Adrenal gland (tissue), 12 donors: ENCODE data around the gene C1QTNF2. TPM values are rescaled to one million over a fixed set of nuclear protein-coding genes. Genes with fewer than 3 reads are reported as not detected.

Source experiments
- DNase-seq, 7 donors: peaks; one replicate each; pipeline ENCODE4 v3.0.0-alpha.2; 2019 to 2020
- H3K27ac ChIP-seq, 5 donors: fragments of 200-600 bp; sonication (generic) in 4 of 5; 1 replicate in 3 of 5; 2 replicates in 2 of 5; pipeline versions ENCODE4 v1.5.1 to v1.8.0; 2016 to 2020; ENCODE audit warnings: mild to moderate bottlenecking in 1 of 5
- H3K27me3 ChIP-seq: fragments of 200-600 bp; 2 replicates; pipeline ENCODE4 v1.8.0; 2021
- H3K36me3 ChIP-seq, 2 donors: fragments of 200-600 bp; replicated peaks in 1 of 2; 1 replicate in 1 of 2; 2 replicates in 1 of 2; pipeline versions ENCODE4 v1.5.1 to v1.8.0; 2018 to 2022
- H3K4me1 ChIP-seq, 2 donors: fragments of 200-600 bp; replicated peaks in 1 of 2; 1 replicate in 1 of 2; 2 replicates in 1 of 2; pipeline versions ENCODE4 v1.5.1 to v1.8.0; 2018 to 2021
- H3K4me3 ChIP-seq, 4 donors: fragments of 200-600 bp; sonication (generic) in 3 of 4; one replicate each; pipeline ENCODE4 v1.5.1; 2016 to 2018
- H3K9me3 ChIP-seq, 3 donors: fragments of 200-600 bp; sonication (generic) in 1 of 3; replicated peaks in 1 of 3; 1 replicate in 2 of 3; 2 replicates in 1 of 3; pipeline versions ENCODE4 v1.5.1 to v1.8.0; 2016 to 2021
- POLR2A ChIP-seq, 2 donors: fragments of 450-650 bp; IDR thresholded peaks; one replicate each; pipeline ENCODE4 v1.6.1; 2017; ENCODE audit warnings: antibody characterized with exemption in 2 of 2, mild to moderate bottlenecking in 2 of 2, moderate library complexity in 1 of 2
- WGBS, 4 donors: extraction: QIAGEN DNeasy Blood & Tissue Kit in 2 of 4; methylation state at CpG; one replicate each; pipeline versions ENCODE4 v1.1.5 to v1.1.7; 2013 to 2017; 5-methylcytosine and 5-hydroxymethylcytosine counted together
- intact Hi-C, 2 donors: fragments of 100-400 bp; cut with DNase I; formaldehyde crosslinking; loops; one replicate each; pipeline versions ENCODE4 v1.14.1 to v1.15.0; 2022 to 2023
- polyA plus RNA-seq, 3 donors: library from polyadenylated mRNA; stranded (reverse); fragments of 200-250 nt in 2 of 3; fragments of 350-450 nt in 1 of 3; fragmentation: Illumina TruSeq in 1 of 3; extraction: RNeasy Lipid Tissue Mini Kit (QIAGEN cat#74804) in 1 of 3; gene quantifications; one replicate each; pipeline ENCODE4 v1.2.3, GENCODE V29; 2013 to 2014
- total RNA-seq, 9 donors: library from RNA; depleted of rRNA in 4 of 9; stranded (reverse); fragments of >200 nt in 4 of 9; fragments of 120-200 nt in 1 of 9; fragmentation: NEBNext Ultra II Directional in 1 of 9; extraction: Animal tissue kit (Norgen Biotek cat#: 25700) in 1 of 9; gene quantifications; one replicate each; pipeline versions ENCODE4 v1.1.0 to v1.2.4, GENCODE V29; 2013 to 2023
- TF ChIP-seq, protein P1 (sequence below), 6 experiments: fragments of 450-650 bp in 4 of 6; fragments of 200-600 bp in 2 of 6; sonication (generic) in 1 of 6; IDR thresholded peaks; 1 replicate in 5 of 6; 2 replicates in 1 of 6; pipeline versions ENCODE4 v1.5.1 to v1.8.0; 2016 to 2021; ENCODE audit warnings: antibody characterized with exemption in 6 of 6, mild to moderate bottlenecking in 2 of 6, moderate library complexity in 1 of 6
- donor health status: healthy with polysubstance abuse.
- donor health status: Bipolar disorder and iron deficiency.
- donor health status: DM: yes; HTN: yes; CAD: no.
- donor health status: DM: no; HTN: no; CAD: no.
- donor health status: DM: no; HTN: no; CAD: no.
- donor health status: DM: yes; HTN: yes; CAD: no.

The C1QTNF2 gene
- total and polyA plus RNA-seq, 12 donors = 0.11 to 2.1 (median 0.53) TPM; not detected in 1

DNA sequence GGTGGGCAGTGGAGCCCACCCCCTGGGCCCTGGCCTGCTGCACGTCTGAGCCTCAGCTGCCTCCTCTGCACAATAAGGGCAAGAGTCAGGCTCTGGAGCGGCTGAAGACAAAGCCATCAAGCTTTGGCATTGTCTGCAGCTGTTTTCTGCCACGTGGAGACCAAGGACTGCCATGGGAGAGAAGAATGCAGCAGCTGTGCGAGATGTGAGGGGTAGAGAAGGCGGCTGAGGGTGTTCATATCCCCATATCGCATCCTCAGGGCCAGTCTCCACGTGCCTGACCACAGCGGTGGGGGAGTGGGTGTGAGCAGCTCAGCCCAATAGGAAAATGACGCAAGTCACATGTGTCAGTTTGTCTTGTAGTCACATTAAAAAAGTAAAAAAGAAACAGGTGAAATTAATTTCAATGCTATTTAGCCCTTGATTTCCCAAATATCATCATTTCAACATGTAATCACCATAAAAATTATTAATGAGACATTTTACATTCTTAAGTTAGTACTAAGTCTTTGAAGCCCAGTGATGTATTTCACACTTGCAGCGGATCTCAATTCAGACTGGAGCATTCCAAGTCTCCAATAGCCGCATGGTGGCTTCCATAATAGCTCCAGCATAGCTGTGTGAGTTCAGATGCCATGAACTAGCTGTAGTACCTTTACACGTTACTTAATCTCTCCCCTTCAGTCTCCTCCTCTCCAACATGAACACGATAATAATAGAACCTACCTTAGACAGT is 6.6 kb downstream of the C1QTNF2 start:
- H3K36me3 ChIP-seq = no peaks in the 10 kb centered on the region
- no peaks in the 10 kb centered on the region for H3K27me3 ChIP-seq
- TF ChIP-seq, protein P1, sequence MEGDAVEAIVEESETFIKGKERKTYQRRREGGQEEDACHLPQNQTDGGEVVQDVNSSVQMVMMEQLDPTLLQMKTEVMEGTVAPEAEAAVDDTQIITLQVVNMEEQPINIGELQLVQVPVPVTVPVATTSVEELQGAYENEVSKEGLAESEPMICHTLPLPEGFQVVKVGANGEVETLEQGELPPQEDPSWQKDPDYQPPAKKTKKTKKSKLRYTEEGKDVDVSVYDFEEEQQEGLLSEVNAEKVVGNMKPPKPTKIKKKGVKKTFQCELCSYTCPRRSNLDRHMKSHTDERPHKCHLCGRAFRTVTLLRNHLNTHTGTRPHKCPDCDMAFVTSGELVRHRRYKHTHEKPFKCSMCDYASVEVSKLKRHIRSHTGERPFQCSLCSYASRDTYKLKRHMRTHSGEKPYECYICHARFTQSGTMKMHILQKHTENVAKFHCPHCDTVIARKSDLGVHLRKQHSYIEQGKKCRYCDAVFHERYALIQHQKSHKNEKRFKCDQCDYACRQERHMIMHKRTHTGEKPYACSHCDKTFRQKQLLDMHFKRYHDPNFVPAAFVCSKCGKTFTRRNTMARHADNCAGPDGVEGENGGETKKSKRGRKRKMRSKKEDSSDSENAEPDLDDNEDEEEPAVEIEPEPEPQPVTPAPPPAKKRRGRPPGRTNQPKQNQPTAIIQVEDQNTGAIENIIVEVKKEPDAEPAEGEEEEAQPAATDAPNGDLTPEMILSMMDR (IDR thresholded peaks at IDR 0.05) = no peak
- TF ChIP-seq POLR2A (IDR thresholded peaks at IDR 0.05) = no peak
- H3K9me3 ChIP-seq = no peaks in the 10 kb centered on the region
- 66 to 94% (median 75%) methylated on average over 10 to 13 of the region's 13 CpGs for WGBS, 4 donors
- H3K4me1 ChIP-seq = peaks cover 0 to 4% of the 10 kb centered on the region in 2 donors
- intact Hi-C loops = no loop called here
- peak overlapping the region in 2 of 5 donors; percentile 24 to 35 for H3K27ac ChIP-seq
- DNase-seq = no peak
- no peak overlapping the region for H3K4me3 ChIP-seq

DNA sequence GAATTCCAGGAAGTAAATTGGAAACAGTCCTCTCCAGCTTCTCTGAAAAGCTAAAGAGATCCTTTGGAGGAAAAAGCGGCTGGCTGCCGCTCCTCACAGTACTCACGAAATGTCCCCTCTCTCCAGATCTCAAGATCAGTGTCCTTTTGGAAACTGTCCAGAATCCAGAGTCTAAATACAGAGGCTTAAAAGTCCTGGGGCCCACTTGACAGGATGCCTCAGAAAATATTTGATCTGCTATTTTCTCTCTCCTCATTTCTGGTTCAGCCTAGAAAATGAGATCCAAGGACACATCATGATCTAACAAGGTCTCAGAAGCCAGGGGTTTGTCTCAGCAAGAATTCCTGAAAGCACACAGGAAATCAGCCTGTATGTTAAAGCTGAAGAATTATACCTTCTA is 7.2 kb downstream of the C1QTNF2 start:
- intact Hi-C loops = no loop called here
- H3K4me3 ChIP-seq = no peak overlapping the region
- no peak for TF ChIP-seq POLR2A (IDR thresholded peaks at IDR 0.05)
- TF ChIP-seq, protein P1 (IDR thresholded peaks at IDR 0.05) = no peak
- WGBS, 4 donors = 41 to 77% (median 52%) methylated on average over 3 of the region's 3 CpGs
- no peak for DNase-seq
- no peaks in the 10 kb centered on the region for H3K9me3 ChIP-seq
- H3K27me3 ChIP-seq = no peaks in the 10 kb centered on the region
- no peaks in the 10 kb centered on the region for H3K36me3 ChIP-seq
- peak overlapping the region in 2 of 5 donors; percentile 24 to 35 for H3K27ac ChIP-seq
- peaks cover 0 to 4% of the 10 kb centered on the region in 2 donors for H3K4me1 ChIP-seq

DNA sequence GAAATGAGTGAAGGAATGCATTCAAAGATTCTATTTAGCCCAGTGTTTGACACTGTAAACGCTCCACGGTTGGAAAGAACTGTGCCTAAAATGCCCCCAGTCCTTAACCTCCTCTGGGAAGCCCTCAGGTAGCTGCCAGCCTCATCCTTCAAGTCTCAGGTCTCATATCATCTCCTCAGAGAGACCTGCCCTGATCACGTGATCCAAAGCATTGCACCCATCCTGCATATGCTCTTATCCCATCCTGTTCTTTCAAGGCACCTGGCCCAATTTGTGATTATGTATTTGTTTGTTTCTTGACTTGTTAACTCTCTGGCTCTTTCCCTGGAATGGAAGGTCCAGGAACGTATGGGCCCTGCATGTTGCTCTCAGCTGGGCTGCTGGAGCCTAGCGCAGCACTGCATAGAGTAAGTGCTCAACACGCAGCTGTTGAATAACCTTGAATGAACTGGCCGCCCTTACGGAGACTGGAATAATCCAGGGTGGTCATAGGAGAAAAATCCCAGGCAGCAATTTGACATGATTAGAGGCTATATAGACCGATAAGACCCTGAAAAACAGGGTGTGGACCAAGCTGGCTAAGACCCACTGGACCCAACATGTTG is 8.7 kb downstream of the C1QTNF2 start:
- Histone ChIP-seq H3K4me1 (peaks cover 0 to 11% of the 10 kb centered on the region in 2 donors), H3K9me3 (no peaks in the 10 kb centered on the region), H3K4me3 (no peak overlapping the region), H3K27me3 (no peaks in the 10 kb centered on the region), H3K27ac (no peak overlapping the region), H3K36me3 (no peaks in the 10 kb centered on the region)
- peak in 1 of 7 donors; percentile 13 for DNase-seq
- 76 to 89% (median 86%) methylated on average over 9 of the region's 9 CpGs for WGBS, 4 donors
- no peak for TF ChIP-seq POLR2A (IDR thresholded peaks at IDR 0.05)
- TF ChIP-seq, protein P1 (IDR thresholded peaks at IDR 0.05) = no peak
- intact Hi-C loops = no loop called here

DNA sequence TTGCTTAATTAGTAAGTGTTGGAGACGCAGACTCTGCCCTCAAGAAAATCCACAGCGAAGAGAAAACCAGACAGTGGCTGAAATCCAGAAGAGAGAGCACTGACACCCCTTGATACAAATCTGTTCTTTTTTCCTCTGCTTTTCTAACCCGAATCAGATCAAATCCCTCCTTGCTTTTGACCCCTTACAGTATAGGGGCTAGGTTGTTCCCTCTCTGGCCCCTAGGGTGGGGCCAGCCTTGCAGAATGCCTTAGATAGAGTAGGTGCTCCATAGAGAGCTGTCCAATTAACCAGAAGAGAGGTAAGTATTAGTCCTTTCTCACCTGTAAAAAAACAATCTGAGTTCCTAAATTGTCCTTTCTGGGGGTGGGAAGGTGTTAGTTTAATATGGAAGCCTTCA is 10.1 kb downstream of the C1QTNF2 start:
- TF ChIP-seq POLR2A (IDR thresholded peaks at IDR 0.05) = no peak
- TF ChIP-seq, protein P1 (IDR thresholded peaks at IDR 0.05) = no peak
- no peak for DNase-seq
- 83 to 91% (median 89%) methylated on average over 3 of the region's 3 CpGs for WGBS, 4 donors
- H3K4me3 ChIP-seq = no peak overlapping the region
- no peak overlapping the region for H3K27ac ChIP-seq
- no peaks in the 10 kb centered on the region for H3K36me3 ChIP-seq
- H3K4me1 ChIP-seq = peaks cover 0 to 11% of the 10 kb centered on the region in 2 donors
- intact Hi-C loops = no loop called here
- no peaks in the 10 kb centered on the region for H3K9me3 ChIP-seq
- H3K27me3 ChIP-seq = no peaks in the 10 kb centered on the region
